HCEC 1CT (cell line): ENCODE results near the gene SCGB1D4.

ENCODE experiments used
- DNase-seq: peaks from one replicate; pipeline ENCODE4 v3.0.0-alpha.2; 2017

The SCGB1D4 gene

DNA sequence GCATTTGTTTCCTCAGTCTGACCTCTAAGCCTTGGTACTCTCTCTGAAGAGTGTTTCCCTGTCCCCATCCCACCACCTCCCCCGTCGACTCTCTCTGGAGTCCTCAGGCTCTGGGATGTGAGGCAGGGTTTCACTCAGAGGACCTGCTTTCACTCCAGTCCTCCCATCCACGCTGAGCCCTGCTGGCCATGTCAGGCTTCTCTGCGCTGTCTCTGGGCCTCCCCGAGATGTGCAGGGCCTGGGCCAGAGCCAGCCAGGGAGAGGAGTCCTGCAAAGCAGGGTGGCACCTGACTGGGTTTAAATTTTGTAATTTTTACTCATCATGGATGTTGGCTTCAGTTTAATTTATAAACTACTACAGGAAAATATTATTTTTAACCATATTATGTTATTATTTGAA lies 25.6 kb downstream of the SCGB1D4 start:
- no peak for DNase-seq

DNA sequence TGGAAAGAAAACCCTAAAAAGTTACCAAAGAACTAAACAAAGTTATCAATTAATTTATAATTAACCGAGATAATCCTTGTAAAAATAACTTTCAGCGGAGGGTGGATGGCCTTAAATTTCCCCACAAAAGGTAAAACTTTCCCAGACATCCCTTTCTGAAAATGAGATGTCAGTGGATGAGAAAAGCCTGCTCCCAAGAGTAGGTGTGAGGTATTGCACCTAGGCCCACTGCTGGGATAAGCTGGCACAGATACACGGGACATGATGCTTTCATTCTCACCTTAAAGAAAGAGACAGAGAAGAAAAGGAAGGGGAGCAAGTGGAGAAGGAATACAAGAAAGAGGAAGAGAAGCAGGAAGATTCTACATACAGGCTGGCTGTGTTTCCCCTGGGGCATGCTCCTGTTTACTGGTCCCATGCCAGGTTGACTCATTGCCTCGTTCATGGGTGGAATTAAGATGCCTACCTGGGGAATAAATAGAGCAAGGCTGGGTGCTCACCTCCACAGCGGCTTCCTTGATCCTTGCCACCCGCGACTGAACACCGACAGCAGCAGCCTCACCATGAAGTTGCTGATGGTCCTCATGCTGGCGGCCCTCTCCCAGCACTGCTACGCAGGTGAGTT lies 29.1 kb downstream of the SCGB1D4 start, which contains the start of gene SCGB2A2:
Gene SCGB2A2 (plus strand): TSS at position 505 of the 625 bp plus-strand sequence. CDS start 59 bp downstream, at position 564.
- no peak for DNase-seq

DNA sequence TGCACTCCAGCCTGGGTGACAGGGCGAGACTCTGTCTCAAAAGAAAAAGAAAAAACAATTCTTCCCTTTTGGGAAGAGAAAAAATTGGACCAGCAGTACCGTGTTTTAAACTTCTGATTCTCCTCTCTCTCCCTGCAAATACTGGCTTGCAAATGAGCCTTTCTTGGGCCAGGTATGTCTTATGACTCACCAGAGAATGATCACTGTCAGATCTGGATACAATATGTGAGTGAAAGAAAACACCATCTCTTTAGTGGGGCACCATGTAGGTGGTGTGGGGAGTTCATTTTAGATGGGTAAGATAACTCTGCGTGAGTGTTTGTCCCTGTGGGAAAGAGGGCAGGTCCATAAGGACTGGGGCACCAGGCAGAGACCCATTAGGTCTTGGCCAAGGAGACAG lies 31.3 kb downstream of the SCGB1D4 start:
- peak; percentile 48 for DNase-seq

DNA sequence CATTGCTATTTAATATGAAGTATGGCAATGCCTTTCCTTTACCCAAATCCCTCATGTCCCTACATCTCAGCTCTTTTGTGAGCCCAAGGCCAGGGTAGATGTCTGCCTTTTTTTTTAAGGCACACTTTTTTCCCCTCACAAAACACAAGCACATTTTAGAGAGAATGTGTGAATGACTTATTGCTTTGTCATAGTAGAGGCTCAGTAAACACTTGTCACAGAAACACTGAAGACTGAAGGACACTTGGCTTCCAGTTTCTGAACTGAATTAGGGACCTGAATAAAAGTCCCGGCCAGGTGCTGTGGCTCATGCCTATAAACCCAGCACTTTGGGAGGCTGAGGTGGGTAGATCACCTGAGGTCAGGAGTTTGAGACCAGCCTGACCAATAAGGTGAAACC lies 31.8 kb downstream of the SCGB1D4 start:
- DNase-seq: no peak

DNA sequence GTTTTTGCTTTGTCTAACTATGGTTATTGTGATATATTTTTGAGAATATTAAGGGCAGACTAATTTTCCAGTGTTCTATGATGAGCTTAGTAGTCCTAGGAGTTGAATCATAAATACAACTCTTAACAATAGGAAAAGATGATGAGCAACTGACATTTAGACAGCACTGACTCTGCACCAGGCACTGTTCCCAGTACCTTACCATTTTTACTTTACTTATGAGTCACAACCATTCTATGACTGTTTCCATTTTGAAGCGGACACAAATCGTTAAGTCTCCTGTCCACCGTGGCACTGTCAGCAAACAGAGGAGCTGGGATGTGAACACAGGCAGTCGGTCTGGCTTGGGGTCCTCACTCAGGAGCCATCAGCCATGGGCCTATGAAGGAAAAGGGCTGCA lies 32.3 kb downstream of the SCGB1D4 start:
- peak; percentile 54 for DNase-seq

DNA sequence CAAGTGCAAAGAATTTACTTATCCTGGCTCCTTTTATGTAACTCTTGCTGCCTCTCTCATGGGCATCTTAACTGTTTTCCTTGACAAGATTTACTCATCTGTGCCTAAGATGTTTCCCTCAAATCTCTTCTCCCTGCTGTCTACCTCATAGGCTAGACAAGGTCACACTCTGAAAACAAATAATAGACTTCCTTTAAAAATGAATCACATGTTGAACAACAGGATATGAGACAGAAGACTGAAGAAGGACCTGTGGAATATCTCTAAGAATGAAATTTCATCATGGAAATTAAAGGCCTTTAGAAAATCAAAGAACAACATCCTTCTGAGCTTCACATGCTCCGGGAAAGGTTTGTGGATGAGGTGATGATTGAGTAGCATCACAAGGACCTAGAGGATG lies 34.9 kb downstream of the SCGB1D4 start:
- DNase-seq: peak; percentile 79

DNA sequence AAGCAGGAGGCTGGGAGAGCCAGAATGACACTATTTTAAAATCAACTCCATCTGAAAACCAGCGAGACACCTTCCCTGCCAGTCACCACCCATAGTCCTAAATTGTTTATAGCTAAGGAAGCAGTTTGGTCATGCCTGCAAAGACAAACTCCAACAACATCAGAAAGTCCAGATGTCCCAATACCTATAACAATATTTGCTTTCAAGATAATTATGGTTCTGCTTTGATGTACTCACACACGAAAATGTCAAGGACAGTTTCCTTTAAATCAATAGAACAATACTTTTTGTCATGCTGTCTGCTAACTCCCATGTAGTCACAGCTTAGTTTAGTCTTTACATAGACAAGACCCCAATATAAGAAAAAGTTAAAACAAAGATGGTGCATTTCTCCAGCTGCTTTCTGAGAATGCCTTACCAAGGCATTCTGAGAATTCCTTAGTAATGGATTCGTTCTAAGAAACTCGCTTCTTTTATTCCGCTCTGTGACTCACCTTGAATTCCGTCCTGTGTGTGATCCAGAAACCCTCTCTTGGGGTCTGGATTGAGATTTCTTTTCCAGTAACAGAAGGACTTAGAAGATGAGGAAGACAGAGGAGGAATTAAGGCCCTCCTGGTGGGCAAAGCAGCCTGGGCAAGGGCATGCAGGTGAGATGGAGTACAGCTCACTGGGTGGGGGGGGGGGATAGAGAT lies 38.5 kb downstream of the SCGB1D4 start:
- no peak for DNase-seq

DNA sequence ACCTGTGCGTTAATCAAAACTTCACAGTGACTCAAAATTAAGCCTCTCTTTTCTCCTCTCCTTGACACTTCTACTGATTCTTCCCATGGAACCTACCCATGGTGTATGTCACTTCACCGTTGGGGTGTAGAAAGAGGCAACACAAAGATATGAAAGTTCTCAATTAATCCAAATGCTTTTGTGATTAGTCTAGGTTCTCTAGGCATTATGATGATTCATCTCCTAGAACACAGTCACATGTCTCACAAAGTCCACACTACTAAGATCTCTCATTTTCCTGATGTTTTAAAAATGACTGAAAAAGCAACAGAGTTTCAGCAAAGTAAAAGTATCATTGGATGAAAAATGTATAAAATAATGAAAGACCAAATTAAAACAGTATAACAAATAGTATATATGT lies 42.6 kb downstream of the SCGB1D4 start:
- DNase-seq: peak; percentile 52

DNA sequence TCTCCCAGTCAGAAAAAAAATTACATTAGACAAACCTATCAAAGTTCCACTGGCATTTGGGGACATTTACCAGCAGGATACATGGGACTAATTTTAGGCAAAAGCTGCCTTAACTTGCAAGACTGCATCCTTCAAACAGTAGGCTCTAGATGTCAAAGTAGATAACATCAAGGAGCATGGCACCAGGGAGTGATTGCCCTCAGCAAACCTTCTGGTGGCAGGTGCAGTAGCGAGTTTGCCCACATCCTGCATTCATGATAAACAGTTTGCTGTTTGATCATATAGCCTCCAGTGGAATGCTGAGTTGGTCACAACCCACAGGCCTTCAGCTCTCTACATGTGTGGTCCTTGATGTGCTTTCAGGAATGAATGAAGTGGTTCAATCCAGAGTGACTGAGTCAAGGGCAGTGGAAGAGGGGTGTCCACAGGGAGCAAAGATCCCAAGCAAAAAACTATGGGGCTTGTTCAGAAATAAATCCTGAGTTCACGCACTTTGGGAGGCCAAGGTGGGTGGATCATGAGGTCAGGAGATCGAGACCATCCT lies 44.8 kb downstream of the SCGB1D4 start:
- no peak for DNase-seq

DNA sequence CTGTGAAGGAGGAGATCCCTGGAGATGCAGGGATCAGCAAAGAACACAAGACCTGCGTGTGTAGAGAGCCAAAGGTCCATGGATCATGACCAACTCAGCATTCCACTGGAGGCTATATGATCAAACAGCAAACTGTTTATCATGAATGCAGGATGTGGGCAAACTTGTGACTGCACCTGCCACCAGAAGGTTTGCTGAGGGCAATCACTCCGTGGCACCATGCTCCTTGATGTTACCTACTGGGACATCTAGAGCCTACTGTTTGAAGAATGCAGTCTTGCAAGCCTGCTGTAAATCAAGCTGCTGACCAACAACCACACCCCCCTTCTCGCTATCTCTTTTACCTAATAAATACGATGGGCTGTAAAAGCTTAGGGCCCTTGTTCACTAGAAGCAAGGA lies 47.2 kb downstream of the SCGB1D4 start:
- no peak for DNase-seq
